DOHH2 (cell line): ENCODE results near the gene CACNA1E.

Source experiments
- EZH2phosphoT487 ChIP-seq: fragments of 200-600 bp; sonication (generic); IDR thresholded peaks from 2 replicates; pipeline ENCODE4 v1.6.1; 2017; ENCODE audit warnings: borderline replicate concordance, mild to moderate bottlenecking, antibody characterized with exemption, low read length, moderate library complexity, mixed read lengths
- TF ChIP-seq, protein P1 (sequence below): fragments of 200-600 bp; sonication (generic); IDR thresholded peaks from one replicate; pipeline ENCODE4 v1.5.1; 2014; ENCODE audit warnings: antibody characterized with exemption, mild to moderate bottlenecking, low read depth, low read length; ENCODE audit not compliant: poor library complexity, severe bottlenecking

DNA sequence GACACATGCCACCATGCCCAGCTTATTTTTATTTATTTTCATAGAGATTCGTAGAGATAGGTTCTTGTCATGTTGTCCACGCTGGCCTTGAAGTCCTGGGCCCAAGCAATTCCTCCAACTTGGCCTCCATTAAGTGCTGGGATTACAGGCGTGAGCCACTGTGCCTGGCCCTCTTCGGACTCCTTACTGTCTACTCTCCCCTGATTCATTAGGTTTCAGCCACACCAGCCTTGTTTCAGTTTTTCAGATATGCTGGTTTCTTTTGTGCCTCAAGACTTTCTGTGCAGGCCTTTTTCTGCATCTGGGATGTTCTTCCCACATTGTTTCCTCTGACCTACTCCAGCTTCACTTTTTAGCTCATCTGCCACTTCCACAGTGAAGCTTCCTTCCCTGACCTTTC, 85.4 kb downstream of the CACNA1E start:
- TF ChIP-seq, protein P1, sequence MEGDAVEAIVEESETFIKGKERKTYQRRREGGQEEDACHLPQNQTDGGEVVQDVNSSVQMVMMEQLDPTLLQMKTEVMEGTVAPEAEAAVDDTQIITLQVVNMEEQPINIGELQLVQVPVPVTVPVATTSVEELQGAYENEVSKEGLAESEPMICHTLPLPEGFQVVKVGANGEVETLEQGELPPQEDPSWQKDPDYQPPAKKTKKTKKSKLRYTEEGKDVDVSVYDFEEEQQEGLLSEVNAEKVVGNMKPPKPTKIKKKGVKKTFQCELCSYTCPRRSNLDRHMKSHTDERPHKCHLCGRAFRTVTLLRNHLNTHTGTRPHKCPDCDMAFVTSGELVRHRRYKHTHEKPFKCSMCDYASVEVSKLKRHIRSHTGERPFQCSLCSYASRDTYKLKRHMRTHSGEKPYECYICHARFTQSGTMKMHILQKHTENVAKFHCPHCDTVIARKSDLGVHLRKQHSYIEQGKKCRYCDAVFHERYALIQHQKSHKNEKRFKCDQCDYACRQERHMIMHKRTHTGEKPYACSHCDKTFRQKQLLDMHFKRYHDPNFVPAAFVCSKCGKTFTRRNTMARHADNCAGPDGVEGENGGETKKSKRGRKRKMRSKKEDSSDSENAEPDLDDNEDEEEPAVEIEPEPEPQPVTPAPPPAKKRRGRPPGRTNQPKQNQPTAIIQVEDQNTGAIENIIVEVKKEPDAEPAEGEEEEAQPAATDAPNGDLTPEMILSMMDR = no peak
- no peak for TF ChIP-seq EZH2phosphoT487
